HEK293 (cell line): ENCODE results near the gene ANGPTL2.
A peak's percentile ranks its signal among the peaks of the same experiment; 100 is the strongest.

Source experiments
- AEBP2 ChIP-seq: fragments of 450-650 bp; formaldehyde crosslinking; IDR thresholded peaks from 2 replicates; pipeline ENCODE4 v1.5.1; 2016; ENCODE audit warnings: missing biosample characterization, missing genetic modification characterization, borderline replicate concordance
- GLI2 ChIP-seq: fragments of 450-650 bp; formaldehyde crosslinking; IDR thresholded peaks from 2 replicates; pipeline ENCODE4; 2017; ENCODE audit warnings: missing biosample characterization, missing genetic modification characterization, low read depth, borderline replicate concordance
- GLI4 ChIP-seq: fragments of 450-650 bp; formaldehyde crosslinking; IDR thresholded peaks from 2 replicates; pipeline ENCODE4 v1.5.1; 2016; ENCODE audit warnings: missing biosample characterization, missing genetic modification characterization
- MZF1 ChIP-seq: fragments of 450-650 bp; formaldehyde crosslinking; IDR thresholded peaks from 2 replicates; pipeline ENCODE4 v1.5.1; 2017; ENCODE audit warnings: missing biosample characterization, missing genetic modification characterization, borderline replicate concordance
- PBX3 ChIP-seq: sonication (generic); formaldehyde crosslinking; IDR thresholded peaks from 2 replicates; pipeline ENCODE4 v1.8.1; 2022; ENCODE audit warnings: mild to moderate bottlenecking, moderate library complexity, missing genetic modification reagents
- TRIM28 ChIP-seq: IDR thresholded peaks from 2 replicates; pipeline ENCODE4 v1.6.1; 2011; ENCODE audit warnings: low read length, control low read depth, borderline replicate concordance
- ZBTB49 ChIP-seq: fragments of 450-650 bp; formaldehyde crosslinking; IDR thresholded peaks from 2 replicates; pipeline ENCODE4 v1.5.1; 2016; ENCODE audit warnings: missing biosample characterization, missing genetic modification characterization, low read depth
- ZBTB8A ChIP-seq: fragments of 450-650 bp; formaldehyde crosslinking; IDR thresholded peaks from 2 replicates; pipeline ENCODE4 v1.5.1; 2016; ENCODE audit warnings: missing biosample characterization, missing genetic modification characterization
- ZNF132 ChIP-seq: fragments of 450-650 bp; formaldehyde crosslinking; IDR thresholded peaks from 2 replicates; pipeline ENCODE4 v1.5.1; 2017; ENCODE audit warnings: missing biosample characterization, missing genetic modification characterization, borderline replicate concordance
- ZNF146 ChIP-seq: fragments of 450-650 bp; formaldehyde crosslinking; IDR thresholded peaks from 2 replicates; pipeline ENCODE4 v1.5.1; 2016; ENCODE audit warnings: missing biosample characterization, missing genetic modification characterization
- ZNF155 ChIP-seq: fragments of 450-650 bp; formaldehyde crosslinking; IDR thresholded peaks from 2 replicates; pipeline ENCODE4 v1.5.1; 2016; ENCODE audit warnings: missing biosample characterization, missing genetic modification characterization
- ZNF19 ChIP-seq: fragments of 450-650 bp; formaldehyde crosslinking; IDR thresholded peaks from 2 replicates; pipeline ENCODE4; 2016; ENCODE audit warnings: missing biosample characterization, missing genetic modification characterization, low read depth
- ZNF274 ChIP-seq, 2 experiments: fragments of 200-500 bp in 1 of 2; fragments of 450-650 bp in 1 of 2; sonication (Bioruptor generic) in 1 of 2; formaldehyde crosslinking in 1 of 2; IDR thresholded peaks; 2 replicates each; pipeline versions ENCODE4 v1.5.1 to v1.6.1; 2014 to 2016; ENCODE audit warnings: borderline replicate concordance in 1 of 2, inconsistent platforms in 1 of 2, low read length in 1 of 2, missing biosample characterization in 1 of 2, missing genetic modification characterization in 1 of 2
- ZNF311 ChIP-seq: fragments of 450-650 bp; formaldehyde crosslinking; IDR thresholded peaks from 2 replicates; pipeline ENCODE4 v1.5.1; 2017; ENCODE audit warnings: missing biosample characterization, missing genetic modification characterization, borderline replicate concordance
- ZNF350 ChIP-seq: fragments of 450-650 bp; formaldehyde crosslinking; IDR thresholded peaks from 2 replicates; pipeline ENCODE4 v1.5.0; 2017; ENCODE audit warnings: missing biosample characterization, mild to moderate bottlenecking, missing genetic modification characterization
- ZNF555 ChIP-seq: fragments of 450-650 bp; formaldehyde crosslinking; conservative IDR thresholded peaks from 2 replicates; pipeline ENCODE4 v1.5.1; 2017; ENCODE audit warnings: missing biosample characterization, mild to moderate bottlenecking, missing genetic modification characterization, inconsistent platforms
- ZNF624 ChIP-seq: fragments of 450-650 bp; formaldehyde crosslinking; IDR thresholded peaks from 2 replicates; pipeline ENCODE4 v1.5.1; 2017; ENCODE audit warnings: missing biosample characterization, missing genetic modification characterization
- ZNF664 ChIP-seq: fragments of 450-650 bp; formaldehyde crosslinking; IDR thresholded peaks from 2 replicates; pipeline ENCODE4 v1.5.1; 2016; ENCODE audit warnings: missing biosample characterization, missing genetic modification characterization
- ZNF701 ChIP-seq: fragments of 450-650 bp; formaldehyde crosslinking; IDR thresholded peaks from 2 replicates; pipeline ENCODE4 v1.5.1; 2016; ENCODE audit warnings: missing biosample characterization, missing genetic modification characterization
- ZNF707 ChIP-seq: fragments of 450-650 bp; formaldehyde crosslinking; IDR thresholded peaks from 2 replicates; pipeline ENCODE4 v1.5.1; 2016; ENCODE audit warnings: missing biosample characterization, missing genetic modification characterization
- ZNF791 ChIP-seq: fragments of 450-650 bp; formaldehyde crosslinking; IDR thresholded peaks from 2 replicates; pipeline ENCODE4 v1.5.1; 2016; ENCODE audit warnings: missing biosample characterization, missing genetic modification characterization
- ZSCAN5A ChIP-seq: fragments of 450-650 bp; formaldehyde crosslinking; IDR thresholded peaks from 2 replicates; pipeline ENCODE4 v1.5.1; 2016; ENCODE audit warnings: missing biosample characterization, missing genetic modification characterization
- TF ChIP-seq, protein P1 (sequence below): fragments of 450-650 bp; formaldehyde crosslinking; IDR thresholded peaks from 2 replicates; pipeline ENCODE4 v1.5.1; 2017; ENCODE audit warnings: missing biosample characterization, missing genetic modification characterization
- TF ChIP-seq, protein P2 (sequence below): IDR thresholded peaks from 2 replicates; pipeline ENCODE4 v1.6.1; 2011; ENCODE audit warnings: mild to moderate bottlenecking, low read depth, low read length, borderline replicate concordance
- TF ChIP-seq, protein P3 (sequence below): fragments of 450-650 bp; formaldehyde crosslinking; IDR thresholded peaks from 2 replicates; pipeline ENCODE4 v1.5.1; 2016; ENCODE audit warnings: missing biosample characterization, missing genetic modification characterization, low read depth
- TF ChIP-seq, protein P4 (sequence below): fragments of 450-650 bp; formaldehyde crosslinking; IDR thresholded peaks from 2 replicates; pipeline ENCODE4 v1.5.1; 2016; ENCODE audit warnings: missing biosample characterization, missing genetic modification characterization

The ANGPTL2 gene

GRCh38 chr9:127122176-127123063, at the start of gene ANGPTL2 (continued):
- TF ChIP-seq, protein P1, sequence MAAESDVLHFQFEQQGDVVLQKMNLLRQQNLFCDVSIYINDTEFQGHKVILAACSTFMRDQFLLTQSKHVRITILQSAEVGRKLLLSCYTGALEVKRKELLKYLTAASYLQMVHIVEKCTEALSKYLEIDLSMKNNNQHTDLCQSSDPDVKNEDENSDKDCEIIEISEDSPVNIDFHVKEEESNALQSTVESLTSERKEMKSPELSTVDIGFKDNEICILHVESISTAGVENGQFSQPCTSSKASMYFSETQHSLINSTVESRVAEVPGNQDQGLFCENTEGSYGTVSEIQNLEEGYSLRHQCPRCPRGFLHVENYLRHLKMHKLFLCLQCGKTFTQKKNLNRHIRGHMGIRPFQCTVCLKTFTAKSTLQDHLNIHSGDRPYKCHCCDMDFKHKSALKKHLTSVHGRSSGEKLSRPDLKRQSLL = no peak
- no peak for TF ChIP-seq ZNF555 (tag by site-specific recombination)
- TF ChIP-seq GLI4 (tag by site-specific recombination) = no peak
- TF ChIP-seq AEBP2 = no peak
- no peak for TF ChIP-seq ZNF707 (tag by site-specific recombination)
- no peak for TF ChIP-seq ZNF350
- TF ChIP-seq, protein P2, sequence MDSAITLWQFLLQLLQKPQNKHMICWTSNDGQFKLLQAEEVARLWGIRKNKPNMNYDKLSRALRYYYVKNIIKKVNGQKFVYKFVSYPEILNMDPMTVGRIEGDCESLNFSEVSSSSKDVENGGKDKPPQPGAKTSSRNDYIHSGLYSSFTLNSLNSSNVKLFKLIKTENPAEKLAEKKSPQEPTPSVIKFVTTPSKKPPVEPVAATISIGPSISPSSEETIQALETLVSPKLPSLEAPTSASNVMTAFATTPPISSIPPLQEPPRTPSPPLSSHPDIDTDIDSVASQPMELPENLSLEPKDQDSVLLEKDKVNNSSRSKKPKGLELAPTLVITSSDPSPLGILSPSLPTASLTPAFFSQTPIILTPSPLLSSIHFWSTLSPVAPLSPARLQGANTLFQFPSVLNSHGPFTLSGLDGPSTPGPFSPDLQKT = no peak
- TF ChIP-seq MZF1 (tag by site-specific recombination) = no peak
- no peak for TF ChIP-seq ZNF19 (tag by site-specific recombination)
- TF ChIP-seq ZSCAN5A (tag by site-specific recombination) = no peak
- TF ChIP-seq ZNF701 = no peak
- TF ChIP-seq ZNF132 = no peak
- TF ChIP-seq ZNF274 (IDR thresholded peaks at IDR 0.05; ENCODE audit: low read length) = no peak
- TF ChIP-seq ZNF274 (tag by site-specific recombination; IDR thresholded peaks at IDR 0.05; ENCODE audit: borderline replicate concordance) = no peak
- no peak for TF ChIP-seq PBX3 (CRISPR knock-in tag)
- no peak for TF ChIP-seq ZNF624 (tag by site-specific recombination)
- TF ChIP-seq, protein P3, sequence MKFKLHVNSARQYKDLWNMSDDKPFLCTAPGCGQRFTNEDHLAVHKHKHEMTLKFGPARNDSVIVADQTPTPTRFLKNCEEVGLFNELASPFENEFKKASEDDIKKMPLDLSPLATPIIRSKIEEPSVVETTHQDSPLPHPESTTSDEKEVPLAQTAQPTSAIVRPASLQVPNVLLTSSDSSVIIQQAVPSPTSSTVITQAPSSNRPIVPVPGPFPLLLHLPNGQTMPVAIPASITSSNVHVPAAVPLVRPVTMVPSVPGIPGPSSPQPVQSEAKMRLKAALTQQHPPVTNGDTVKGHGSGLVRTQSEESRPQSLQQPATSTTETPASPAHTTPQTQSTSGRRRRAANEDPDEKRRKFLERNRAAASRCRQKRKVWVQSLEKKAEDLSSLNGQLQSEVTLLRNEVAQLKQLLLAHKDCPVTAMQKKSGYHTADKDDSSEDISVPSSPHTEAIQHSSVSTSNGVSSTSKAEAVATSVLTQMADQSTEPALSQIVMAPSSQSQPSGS (tag by site-specific recombination) = no peak
- TF ChIP-seq ZNF664 (tag by site-specific recombination) = no peak
- TF ChIP-seq ZNF311 (tag by site-specific recombination) = no peak
- peak; percentile 55 for TF ChIP-seq ZBTB8A (tag by site-specific recombination)
- no peak for TF ChIP-seq ZBTB49
- TF ChIP-seq GLI2 = no peak
- TF ChIP-seq ZNF791 = no peak
- TF ChIP-seq ZNF155 (tag by site-specific recombination) = no peak
- TF ChIP-seq TRIM28 = no peak
- TF ChIP-seq, protein P4, sequence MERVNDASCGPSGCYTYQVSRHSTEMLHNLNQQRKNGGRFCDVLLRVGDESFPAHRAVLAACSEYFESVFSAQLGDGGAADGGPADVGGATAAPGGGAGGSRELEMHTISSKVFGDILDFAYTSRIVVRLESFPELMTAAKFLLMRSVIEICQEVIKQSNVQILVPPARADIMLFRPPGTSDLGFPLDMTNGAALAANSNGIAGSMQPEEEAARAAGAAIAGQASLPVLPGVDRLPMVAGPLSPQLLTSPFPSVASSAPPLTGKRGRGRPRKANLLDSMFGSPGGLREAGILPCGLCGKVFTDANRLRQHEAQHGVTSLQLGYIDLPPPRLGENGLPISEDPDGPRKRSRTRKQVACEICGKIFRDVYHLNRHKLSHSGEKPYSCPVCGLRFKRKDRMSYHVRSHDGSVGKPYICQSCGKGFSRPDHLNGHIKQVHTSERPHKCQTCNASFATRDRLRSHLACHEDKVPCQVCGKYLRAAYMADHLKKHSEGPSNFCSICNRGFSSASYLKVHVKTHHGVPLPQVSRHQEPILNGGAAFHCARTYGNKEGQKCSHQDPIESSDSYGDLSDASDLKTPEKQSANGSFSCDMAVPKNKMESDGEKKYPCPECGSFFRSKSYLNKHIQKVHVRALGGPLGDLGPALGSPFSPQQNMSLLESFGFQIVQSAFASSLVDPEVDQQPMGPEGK = peak; percentile 84
- TF ChIP-seq ZNF146 (tag by site-specific recombination) = no peak
